Measurements from ENCODE around the gene DGKK.

The DGKK gene

GRCh38 chrX:50430917-50431575 is 39.6 kb downstream of the DGKK start:
- no peak for FAIRE-seq
- DNase-seq (ENCODE audit: insufficient read length, low spot score): no peak
- no peak for TF ChIP-seq CTCF (IDR thresholded peaks at IDR 0.05; ENCODE audit: insufficient read depth, missing control alignments)

DNA sequence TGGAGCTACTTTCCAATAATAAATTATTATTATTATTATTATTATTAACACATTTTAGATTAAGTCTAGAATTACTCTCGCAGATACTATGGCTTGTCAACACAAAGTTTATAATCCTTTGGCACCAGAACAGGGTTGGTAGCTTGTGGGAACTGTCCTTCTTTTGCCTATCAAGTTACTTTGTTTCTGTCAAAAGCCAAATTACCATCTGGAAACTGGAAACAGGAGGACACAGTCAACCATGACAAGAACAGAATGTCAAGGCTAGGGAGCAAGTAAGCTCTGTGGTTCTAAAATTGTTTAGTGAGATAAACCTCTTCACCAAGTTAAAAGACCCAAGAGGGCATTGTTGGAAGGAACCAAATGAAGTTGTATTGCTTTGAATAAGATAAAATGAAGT is 42.5 kb downstream of the DGKK start:
- FAIRE-seq: no peak
- no peak for TF ChIP-seq CTCF (IDR thresholded peaks at IDR 0.05; ENCODE audit: insufficient read depth, missing control alignments)
- no peak for DNase-seq (ENCODE audit: insufficient read length, low spot score)

DNA sequence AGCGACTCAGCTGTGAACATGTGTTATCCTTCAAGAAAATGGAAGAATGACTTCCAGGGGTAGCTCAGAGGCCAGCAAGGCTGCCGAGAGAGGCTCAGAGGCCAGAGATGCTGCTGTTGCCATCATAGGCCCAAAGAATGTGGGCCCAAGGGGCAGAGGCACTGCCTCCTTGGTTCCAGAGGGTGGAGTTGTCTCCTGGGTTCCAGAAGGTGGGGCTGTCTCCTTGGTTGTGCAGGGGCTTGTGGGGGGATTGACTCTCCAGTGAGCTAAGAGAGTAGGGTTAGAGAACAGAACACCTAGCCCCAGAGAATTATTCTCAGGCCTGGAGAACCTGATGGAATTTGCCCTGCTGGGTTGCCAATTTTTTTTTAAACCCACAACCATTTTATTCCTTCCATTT is 62.6 kb downstream of the DGKK start:
- DNase-seq (ENCODE audit: insufficient read length, low spot score) (no peak), FAIRE-seq (no peak)
- TF ChIP-seq CTCF (IDR thresholded peaks at IDR 0.05; ENCODE audit: insufficient read depth, missing control alignments): no peak

- DNase-seq (ENCODE audit: insufficient read length, low spot score): no peak
- no peak for TF ChIP-seq CTCF (IDR thresholded peaks at IDR 0.05; ENCODE audit: insufficient read depth, missing control alignments)
- no peak for FAIRE-seq
Observed at GRCh38 chrX:50403903-50404302, 66.7 kb downstream of the DGKK start.

GRCh38 chrX:50402886-50403285 is 67.7 kb downstream of the DGKK start:
- FAIRE-seq (no peak), DNase-seq (ENCODE audit: insufficient read length, low spot score) (no peak)
- no peak for TF ChIP-seq CTCF (IDR thresholded peaks at IDR 0.05; ENCODE audit: insufficient read depth, missing control alignments)

DNA sequence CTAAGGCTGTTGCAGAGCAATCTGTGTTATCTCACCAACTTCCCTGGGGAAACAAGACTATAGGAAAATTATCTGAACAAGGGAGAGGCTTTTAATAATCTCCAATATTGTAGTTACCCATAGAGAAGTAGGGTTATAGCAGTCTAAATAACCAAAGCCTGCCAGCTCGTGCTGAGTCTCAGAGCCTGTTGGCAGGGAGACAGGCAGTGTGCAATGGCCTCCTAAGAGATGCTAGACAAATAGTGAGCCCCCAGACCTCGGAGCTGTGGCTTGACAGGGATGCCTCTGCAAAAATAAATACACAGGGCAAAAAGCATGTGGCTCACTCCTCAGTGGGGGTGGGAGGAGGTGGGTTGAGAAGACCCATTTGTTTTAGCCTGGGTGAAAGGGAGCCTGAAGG is 76.7 kb downstream of the DGKK start:
- DNase-seq (ENCODE audit: insufficient read length, low spot score) (no peak), FAIRE-seq (no peak)

More for the DNA sequence above, 76.7 kb downstream of the DGKK start:
- TF ChIP-seq CTCF (IDR thresholded peaks at IDR 0.05; ENCODE audit: insufficient read depth, missing control alignments): no peak
